Stomach (tissue), 4 donors: Measurements from ENCODE around the gene SLC66A1.

Experiments
- EP300 ChIP-seq: sonication (generic); formaldehyde crosslinking; IDR thresholded peaks from one replicate; pipeline ENCODE4 v1.6.1; 2017; ENCODE audit warnings: antibody characterized with exemption
- POLR2A ChIP-seq, 4 donors: fragments of 450-650 bp; IDR thresholded peaks; one replicate each; pipeline ENCODE4 v1.6.1; 2016; ENCODE audit warnings: antibody characterized with exemption in 4 of 4, control low read depth in 2 of 4, mild to moderate bottlenecking in 1 of 4, moderate library complexity in 1 of 4
- POLR2AphosphoS5 ChIP-seq, 3 donors: sonication (generic); formaldehyde crosslinking; IDR thresholded peaks; one replicate each; pipeline ENCODE4 v1.6.1; 2016; ENCODE audit warnings: antibody characterized with exemption in 3 of 3
- TF ChIP-seq, protein P1 (sequence below), 7 experiments: fragments of 450-650 bp in 4 of 7; fragments of 200-600 bp in 3 of 7; sonication (generic) in 3 of 7; IDR thresholded peaks; one replicate each; pipeline ENCODE4 v1.5.1; 2016 to 2019; ENCODE audit warnings: antibody characterized with exemption in 7 of 7, control low read depth in 2 of 7, mild to moderate bottlenecking in 1 of 7

DNA sequence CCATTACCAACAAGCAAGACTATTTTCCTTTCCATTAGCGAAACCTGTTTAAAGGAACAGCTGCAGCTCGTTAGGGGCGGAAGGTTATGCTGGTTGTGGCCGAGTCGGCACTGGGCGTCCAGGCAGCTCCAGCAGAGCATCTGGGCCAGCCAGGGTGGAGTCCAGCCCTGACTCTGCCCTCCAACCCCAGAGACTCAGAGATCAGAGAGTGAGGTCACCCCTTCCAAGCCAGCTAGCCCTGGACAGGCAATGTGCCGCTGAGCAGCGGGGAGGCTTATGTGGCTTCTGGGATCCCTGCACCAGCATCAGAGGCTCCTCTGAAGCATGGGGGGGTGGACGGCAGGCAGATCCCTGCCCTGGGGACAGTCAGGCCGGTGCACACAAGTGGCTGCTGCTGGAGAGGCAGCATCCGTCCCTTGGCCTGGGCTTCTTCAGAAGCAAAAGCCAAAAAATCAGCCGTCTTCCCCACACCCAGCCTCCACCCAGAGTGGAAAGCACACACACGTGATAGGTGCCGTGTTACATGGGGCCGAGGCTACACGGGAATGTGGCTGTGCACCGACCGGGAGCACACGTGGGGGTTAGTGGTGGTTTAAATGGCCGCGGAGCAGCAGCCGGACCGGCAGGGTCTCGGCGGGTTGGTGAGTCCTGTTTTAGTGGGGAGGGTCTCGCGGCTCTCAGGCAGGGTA, 30.1 kb downstream of the SLC66A1 start:
- TF ChIP-seq, protein P1, sequence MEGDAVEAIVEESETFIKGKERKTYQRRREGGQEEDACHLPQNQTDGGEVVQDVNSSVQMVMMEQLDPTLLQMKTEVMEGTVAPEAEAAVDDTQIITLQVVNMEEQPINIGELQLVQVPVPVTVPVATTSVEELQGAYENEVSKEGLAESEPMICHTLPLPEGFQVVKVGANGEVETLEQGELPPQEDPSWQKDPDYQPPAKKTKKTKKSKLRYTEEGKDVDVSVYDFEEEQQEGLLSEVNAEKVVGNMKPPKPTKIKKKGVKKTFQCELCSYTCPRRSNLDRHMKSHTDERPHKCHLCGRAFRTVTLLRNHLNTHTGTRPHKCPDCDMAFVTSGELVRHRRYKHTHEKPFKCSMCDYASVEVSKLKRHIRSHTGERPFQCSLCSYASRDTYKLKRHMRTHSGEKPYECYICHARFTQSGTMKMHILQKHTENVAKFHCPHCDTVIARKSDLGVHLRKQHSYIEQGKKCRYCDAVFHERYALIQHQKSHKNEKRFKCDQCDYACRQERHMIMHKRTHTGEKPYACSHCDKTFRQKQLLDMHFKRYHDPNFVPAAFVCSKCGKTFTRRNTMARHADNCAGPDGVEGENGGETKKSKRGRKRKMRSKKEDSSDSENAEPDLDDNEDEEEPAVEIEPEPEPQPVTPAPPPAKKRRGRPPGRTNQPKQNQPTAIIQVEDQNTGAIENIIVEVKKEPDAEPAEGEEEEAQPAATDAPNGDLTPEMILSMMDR (IDR thresholded peaks at IDR 0.05): no peak
- no peak for TF ChIP-seq POLR2A (IDR thresholded peaks at IDR 0.05)
- no peak for TF ChIP-seq EP300
- no peak for TF ChIP-seq POLR2AphosphoS5 (IDR thresholded peaks at IDR 0.05)
